Activated T-helper 1 cell treated with anti-CD3 and anti-CD28 coated beads, Interleukin-2, amount 50 U/mL, for 16 hours (primary cell): ENCODE data around the gene LBX1.

ENCODE experiments used
- DNase-seq, 2 donors: peaks; one replicate each; pipeline ENCODE4 v3.0.0-alpha.2; 2020; ENCODE audit warnings: low read depth in 1 of 2, low spot score in 1 of 2

LBX1 gene

DNA sequence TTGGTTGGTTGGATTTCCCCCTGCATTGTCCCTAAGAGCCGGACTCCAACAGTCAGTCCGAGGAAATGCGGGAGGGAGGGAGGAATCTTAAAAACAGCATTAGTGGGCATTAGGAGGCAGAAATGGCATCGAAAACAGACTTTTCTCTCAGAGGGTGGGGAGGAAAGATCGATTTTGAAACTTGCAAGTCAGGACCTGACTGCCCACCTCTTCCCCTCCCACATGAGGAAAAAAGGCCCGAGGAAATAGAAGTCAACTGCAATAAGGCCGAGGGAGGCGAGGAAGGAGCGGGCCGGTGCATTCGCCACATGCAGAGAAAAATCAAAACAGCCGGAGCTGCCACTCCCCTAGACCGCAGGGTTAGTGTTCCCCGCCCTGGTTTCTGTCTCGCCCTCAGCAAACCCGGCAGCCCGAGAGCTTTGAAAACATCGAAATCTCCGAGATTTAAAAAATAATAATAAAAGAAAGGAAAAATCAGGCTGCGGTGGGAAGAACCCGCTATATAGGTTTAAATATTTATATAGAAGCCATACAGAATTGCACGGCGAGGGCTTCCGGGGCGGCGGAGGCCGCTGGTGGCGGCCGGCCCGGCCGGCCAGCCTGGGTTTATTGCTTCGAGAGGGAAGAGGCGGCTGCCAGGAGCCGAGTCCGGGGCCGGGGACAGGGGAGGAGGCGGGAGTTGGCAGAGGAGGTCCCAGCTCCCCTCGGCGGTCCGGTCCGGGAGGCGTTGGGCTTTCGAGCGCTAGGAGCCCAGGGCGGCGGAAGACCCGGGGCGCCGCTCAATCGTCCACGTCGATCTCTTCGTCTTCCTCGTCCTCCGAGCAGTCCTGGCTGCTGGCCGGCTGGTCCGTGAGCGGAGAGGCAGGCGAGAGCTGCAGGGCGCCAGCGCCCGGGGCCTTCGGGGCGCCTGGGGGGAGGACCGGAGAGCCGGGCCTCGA is 2.5 kb downstream of the LBX1 start:
- DNase-seq = no peak

DNA sequence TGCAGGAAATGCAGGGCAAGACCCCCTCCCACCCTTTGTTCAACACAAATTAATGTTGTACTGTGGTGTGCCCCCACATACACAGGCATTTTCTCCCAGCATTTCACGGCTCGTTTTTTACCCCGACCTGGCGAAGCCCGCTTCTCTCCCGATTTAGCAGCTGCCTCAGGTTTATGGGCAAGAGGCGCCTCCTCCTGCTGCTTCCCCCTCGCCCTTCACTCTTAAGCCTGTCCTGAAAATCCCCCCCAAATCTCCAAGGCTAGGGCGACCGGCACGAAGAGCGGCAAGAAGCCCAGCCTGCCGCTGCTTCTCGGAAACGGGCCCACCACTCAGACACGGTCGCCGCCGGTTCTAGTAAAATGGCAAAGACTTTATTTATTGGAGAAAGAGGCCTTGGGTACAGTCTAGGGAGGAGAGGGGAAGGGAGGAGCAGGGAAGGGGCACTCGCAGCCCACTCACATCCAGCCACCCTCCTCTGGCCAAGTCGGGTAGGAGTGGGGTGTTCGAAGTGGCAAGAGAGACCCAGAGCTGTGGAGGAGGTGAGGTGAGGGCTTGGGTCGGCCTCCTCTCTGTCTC is 3.3 kb downstream of the LBX1 start:
- DNase-seq = no peak

GRCh38 chr10:101224910-101225823 is 4.1 kb downstream of the LBX1 start:
- no peak for DNase-seq

DNA sequence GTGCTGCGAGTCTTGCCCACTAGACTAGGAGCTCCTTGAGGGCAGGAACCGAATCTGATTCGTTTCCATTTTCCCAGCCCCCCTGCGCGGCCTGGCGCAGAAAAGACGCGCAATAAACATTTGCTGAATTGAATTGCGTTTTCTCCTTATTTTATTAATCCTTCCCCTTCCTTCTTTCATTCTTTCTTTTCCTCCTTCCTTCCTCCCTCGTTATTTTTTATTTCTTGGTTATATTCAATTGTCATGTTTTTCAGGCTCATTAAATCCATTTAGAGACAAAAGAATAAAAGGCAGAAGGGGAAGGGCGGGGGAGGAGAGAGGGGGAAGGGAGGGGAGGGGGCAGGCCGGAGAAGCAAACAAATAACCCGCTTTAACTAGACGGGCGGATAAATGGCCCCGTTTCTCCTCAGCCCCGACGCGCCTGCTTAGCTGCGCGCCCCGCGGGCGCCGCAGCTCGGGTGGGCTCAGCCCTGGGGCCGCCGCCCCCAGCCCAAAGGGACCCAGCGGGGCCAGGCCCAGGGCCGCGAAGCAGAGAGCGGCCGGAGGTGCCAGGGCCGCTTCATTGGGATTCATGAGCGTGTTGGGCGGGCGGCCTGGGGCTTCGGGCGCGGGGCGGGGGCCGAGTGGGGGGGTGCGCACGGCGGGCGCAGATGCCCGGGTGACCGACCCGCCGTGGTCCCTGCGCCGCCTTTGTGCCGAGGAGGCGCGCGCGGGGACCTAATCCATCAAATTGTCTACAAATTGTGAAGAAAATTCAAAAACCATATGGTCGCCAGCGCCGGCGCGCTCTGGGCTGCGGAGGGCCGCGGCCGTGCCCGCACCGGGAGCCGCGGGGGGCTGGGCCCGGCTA is 5.0 kb downstream of the LBX1 start:
- DNase-seq = no peak

DNA sequence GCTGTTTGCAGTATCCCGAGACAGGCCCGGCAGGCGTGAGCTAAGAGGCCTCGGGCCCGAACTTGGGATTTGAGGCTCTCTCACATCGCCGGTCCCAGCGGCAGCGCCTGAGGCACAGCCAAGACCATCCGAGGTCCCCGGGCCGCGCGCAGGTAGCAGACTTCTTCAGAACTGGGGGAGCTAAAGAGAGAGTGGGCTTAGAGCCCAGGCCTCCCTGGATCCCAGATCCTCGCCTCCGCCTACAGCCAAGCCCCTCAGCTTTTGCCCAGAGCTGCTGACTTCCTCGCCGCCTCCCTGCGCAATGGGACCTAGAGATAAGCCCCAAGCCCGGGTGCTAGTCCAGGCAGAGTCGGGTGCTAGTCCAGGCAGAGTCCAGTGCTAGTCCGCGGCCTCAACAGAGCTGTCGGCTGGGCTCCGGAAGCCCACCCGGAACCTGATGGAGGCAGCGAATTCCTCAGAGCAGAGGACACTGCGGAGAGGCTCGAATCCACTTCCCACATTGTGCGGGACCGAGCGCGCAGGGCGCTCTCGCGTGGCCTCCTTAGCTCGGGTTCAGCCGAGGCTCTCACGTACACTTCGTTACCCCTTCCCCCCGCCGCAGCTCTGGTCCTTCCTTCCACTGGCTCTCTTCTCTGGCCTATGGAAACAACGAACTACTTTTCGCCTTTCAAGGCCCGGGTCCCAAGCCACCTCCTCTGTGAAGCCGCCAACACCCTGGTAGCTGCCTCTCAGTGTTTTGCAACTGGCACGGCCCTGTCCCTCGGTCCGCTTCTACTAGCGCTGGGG is 5.8 kb downstream of the LBX1 start:
- DNase-seq = no peak

- DNase-seq = no peak
Measured at GRCh38 chr10:101222683-101223273, 6.5 kb downstream of the LBX1 start.

DNA sequence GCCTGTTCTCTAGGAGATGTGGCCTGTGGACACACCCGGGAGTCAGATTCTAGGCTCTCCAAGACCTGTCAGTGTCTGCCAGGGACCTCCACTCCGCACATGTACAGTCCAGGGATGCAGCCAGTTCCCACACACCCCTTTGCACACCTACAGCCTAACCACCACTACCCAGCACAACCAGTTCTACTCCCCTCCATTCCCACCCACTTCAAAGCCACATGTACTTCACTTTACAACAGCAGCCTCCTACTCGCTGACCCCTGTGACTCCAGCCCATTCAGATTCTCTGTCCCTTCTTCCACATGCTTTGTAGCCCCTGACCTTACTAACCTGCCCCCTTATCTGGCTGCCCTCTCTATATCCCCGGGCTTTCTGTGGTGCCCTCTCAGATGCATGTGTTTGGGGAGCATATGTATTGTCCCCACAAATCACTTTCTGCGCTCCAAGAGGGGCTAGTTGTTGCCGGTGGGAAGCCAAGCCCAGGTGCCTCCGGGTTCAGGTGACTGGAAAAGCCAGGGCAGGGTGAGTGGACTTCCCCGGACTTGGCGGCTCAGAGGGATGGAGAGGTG is 7.2 kb downstream of the LBX1 start:
- DNase-seq = no peak

DNA sequence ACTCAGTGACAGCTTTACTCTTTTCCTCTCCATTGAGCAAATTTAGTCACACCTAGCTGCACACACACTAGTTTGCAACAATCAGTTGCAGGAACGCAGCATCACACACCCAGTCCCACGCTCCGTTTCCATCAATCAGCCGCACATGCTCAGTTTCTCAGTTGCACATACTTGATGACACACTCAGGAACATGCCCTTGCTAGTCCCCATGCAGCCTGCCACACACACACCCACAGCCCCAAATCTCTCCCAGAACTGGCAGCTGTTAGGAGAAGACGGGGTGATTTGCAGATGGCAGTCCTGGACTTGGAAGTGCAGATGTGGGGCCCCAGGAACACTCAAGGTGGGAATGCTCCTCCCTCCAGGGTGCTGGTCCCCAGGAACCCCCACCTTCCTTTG is 7.7 kb downstream of the LBX1 start:
- no peak for DNase-seq

- no peak for DNase-seq
Measured at GRCh38 chr10:101219946-101220451, 9.3 kb downstream of the LBX1 start.

GRCh38 chr10:101219139-101219945 is 9.9 kb downstream of the LBX1 start:
- no peak for DNase-seq

- no peak for DNase-seq
Measured at GRCh38 chr10:101218351-101219138, 10.7 kb downstream of the LBX1 start.

DNA sequence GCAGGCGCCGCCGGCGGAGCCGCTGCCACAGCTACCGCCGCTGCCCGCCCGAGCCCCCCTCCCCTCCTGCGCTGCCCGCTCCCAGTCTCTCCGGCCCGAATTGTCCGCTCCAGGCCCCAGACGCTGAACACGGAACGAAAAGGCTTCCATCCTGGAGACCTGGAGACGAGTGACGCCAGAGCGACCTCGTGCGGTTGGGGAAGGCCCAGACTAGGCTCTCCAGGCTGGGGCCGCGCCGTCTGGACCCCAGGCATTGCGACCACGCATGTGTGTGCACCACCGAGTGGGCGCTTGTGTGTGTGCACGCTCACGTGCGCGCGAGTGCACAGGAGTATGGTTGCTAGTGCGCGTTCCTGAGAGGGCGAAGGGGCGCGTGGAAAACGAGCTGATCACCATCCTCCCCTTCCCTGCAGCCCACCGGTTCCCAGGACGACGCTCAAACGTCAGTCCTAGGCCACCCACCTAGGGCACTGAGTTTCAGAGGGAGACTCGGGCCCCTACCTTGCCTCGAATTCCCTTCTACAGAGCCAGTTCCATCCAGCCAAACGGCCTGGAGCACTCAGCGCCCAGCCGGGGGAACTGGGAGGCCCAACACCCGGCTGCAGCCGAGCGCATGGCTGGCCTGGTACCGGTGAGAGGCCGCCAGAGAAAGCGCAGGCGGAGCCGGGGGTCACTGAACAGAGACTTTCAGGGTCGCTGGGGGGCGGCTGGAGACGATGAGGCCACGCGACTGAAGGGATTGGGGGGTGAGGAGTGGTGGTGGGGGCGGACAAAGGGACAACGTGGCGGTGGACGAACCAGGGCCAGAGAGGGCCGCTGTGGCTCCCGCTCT is 11.6 kb downstream of the LBX1 start:
- no peak for DNase-seq

DNA sequence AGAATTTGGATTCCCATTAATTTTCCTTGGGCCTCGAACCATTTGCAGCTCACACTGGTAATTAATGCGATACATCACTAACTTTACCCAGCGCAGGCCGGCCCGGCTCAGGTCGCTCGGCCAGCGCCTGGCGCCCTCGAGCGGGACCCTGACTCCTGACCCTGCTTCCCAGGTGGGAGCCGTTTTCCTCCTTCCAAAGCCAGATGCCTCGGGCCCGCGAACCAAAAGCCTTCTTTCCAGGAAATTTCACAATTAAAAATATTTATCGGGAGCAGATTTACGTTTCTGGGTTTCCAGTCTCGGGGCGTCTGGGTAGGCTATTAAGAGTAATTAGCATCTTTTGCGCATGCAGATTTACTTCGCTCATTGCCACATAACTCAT is 12.2 kb downstream of the LBX1 start:
- DNase-seq = no peak

GRCh38 chr10:101216207-101217043 is 12.8 kb downstream of the LBX1 start:
- DNase-seq = no peak

GRCh38 chr10:101215397-101216206 is 13.7 kb downstream of the LBX1 start:
- no peak for DNase-seq
